ENCODE data around the gene HIVEP1. TPM values are rescaled to one million over a fixed set of nuclear protein-coding genes. Genes with fewer than 3 reads are reported as not detected.

Gene HIVEP1
- total RNA-seq, 1 experiment from 2014 or later, result 16.7 TPM

DNA sequence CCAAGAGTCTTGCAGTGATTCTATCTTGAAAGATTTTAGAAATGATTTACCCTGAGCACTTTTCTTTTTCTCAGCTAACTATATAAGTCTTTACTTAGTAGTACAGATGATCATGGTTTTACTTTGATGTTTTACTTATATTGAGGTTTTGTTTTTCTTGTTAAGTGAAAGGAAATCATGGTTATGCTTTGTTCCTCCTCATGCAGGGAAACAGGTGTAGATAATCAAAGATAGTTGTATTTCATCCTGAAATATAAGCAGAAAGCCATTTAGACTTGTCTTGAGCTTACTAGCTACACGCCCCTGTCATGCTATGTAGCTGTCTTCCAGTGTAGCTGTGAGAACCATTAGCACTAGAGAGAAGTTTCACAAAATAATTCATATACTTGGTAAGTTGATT, 113.9 kb downstream of the HIVEP1 start:
- no peaks in the 10 kb centered on the region for H3K9me3 ChIP-seq (ENCODE audit: control insufficient read depth, insufficient read depth, low read depth, low read length)
- POLR2A ChIA-PET, result interaction anchor here (0.6 kb wide), 1 partner anchor 71 kb away, joined by 3 read pairs; no protein-coding TSS in a partner anchor
- CTCF ChIA-PET, result no interaction called here
- in situ Hi-C loops (cut with HindIII; ENCODE audit: low pct_unique_long_range_greater_than_20kb, low sequenced_read_pairs) (no loop called here), intact Hi-C loops (cut with micrococcal nuclease; ENCODE audit: unreplicated experiment) (no loop called here)
- H3K4me3 ChIP-seq (ENCODE audit: low read depth in 2 of 2, low read length in 2 of 2), result no peak overlapping the region
- ATAC-seq (no peak), DNase-seq (ENCODE audit: low read depth, low spot score) (no peak)
- no peaks in the 10 kb centered on the region for H3K36me3 ChIP-seq (ENCODE audit: control insufficient read depth, insufficient read depth, low read length)
- no peaks in the 10 kb centered on the region for H3K27me3 ChIP-seq (ENCODE audit: control insufficient read depth, insufficient read depth, low read length)
- H3K4me1 ChIP-seq (ENCODE audit: control insufficient read depth, insufficient read depth, low read length), result no peaks in the 10 kb centered on the region
- BruUV-seq (replicated peaks), result no TSS peak
- H3K27ac ChIP-seq (ENCODE audit: low read length), result no peak overlapping the region
- TF ChIP-seq TCF7L2 (IDR thresholded peaks at IDR 0.05; ENCODE audit: low read depth, low read length), result no peak
- TF ChIP-seq, protein P1, sequence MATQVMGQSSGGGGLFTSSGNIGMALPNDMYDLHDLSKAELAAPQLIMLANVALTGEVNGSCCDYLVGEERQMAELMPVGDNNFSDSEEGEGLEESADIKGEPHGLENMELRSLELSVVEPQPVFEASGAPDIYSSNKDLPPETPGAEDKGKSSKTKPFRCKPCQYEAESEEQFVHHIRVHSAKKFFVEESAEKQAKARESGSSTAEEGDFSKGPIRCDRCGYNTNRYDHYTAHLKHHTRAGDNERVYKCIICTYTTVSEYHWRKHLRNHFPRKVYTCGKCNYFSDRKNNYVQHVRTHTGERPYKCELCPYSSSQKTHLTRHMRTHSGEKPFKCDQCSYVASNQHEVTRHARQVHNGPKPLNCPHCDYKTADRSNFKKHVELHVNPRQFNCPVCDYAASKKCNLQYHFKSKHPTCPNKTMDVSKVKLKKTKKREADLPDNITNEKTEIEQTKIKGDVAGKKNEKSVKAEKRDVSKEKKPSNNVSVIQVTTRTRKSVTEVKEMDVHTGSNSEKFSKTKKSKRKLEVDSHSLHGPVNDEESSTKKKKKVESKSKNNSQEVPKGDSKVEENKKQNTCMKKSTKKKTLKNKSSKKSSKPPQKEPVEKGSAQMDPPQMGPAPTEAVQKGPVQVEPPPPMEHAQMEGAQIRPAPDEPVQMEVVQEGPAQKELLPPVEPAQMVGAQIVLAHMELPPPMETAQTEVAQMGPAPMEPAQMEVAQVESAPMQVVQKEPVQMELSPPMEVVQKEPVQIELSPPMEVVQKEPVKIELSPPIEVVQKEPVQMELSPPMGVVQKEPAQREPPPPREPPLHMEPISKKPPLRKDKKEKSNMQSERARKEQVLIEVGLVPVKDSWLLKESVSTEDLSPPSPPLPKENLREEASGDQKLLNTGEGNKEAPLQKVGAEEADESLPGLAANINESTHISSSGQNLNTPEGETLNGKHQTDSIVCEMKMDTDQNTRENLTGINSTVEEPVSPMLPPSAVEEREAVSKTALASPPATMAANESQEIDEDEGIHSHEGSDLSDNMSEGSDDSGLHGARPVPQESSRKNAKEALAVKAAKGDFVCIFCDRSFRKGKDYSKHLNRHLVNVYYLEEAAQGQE (IDR thresholded peaks at IDR 0.05; ENCODE audit: insufficient read depth in 1 of 2, low read depth in 2 of 2, low read length in 1 of 2), result no peak
- no peak for TF ChIP-seq SIN3A (IDR thresholded peaks at IDR 0.05; ENCODE audit: borderline replicate concordance, insufficient read depth, low read depth, low read length)
- TF ChIP-seq, protein P2, sequence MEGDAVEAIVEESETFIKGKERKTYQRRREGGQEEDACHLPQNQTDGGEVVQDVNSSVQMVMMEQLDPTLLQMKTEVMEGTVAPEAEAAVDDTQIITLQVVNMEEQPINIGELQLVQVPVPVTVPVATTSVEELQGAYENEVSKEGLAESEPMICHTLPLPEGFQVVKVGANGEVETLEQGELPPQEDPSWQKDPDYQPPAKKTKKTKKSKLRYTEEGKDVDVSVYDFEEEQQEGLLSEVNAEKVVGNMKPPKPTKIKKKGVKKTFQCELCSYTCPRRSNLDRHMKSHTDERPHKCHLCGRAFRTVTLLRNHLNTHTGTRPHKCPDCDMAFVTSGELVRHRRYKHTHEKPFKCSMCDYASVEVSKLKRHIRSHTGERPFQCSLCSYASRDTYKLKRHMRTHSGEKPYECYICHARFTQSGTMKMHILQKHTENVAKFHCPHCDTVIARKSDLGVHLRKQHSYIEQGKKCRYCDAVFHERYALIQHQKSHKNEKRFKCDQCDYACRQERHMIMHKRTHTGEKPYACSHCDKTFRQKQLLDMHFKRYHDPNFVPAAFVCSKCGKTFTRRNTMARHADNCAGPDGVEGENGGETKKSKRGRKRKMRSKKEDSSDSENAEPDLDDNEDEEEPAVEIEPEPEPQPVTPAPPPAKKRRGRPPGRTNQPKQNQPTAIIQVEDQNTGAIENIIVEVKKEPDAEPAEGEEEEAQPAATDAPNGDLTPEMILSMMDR (IDR thresholded peaks at IDR 0.05), result no peak
- no peak for TF ChIP-seq POLR2AphosphoS5 (IDR thresholded peaks at IDR 0.05; ENCODE audit: low read depth, low read length)

DNA sequence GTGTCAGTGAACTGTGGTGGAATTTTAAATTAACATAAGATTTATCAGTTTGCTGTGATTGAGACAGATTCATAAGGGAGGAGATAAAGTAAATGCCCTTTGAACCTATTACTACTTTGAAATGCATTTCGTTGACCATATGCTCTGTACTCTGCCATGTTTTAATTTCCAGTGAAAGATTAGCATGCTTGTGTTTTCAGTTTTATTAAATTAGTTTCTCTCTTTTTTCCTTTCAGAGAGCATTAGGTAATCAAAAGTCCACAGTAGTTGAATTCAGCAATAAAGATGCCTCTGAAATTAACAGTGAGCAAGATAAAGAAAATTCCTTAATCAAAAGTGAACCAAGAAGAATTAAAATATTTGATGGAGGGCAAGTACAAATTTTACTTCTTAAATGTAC, 117.4 kb downstream of the HIVEP1 start:
- TF ChIP-seq, protein P1 (IDR thresholded peaks at IDR 0.05; ENCODE audit: insufficient read depth in 1 of 2, low read depth in 2 of 2, low read length in 1 of 2), result no peak
- no peak for TF ChIP-seq TCF7L2 (IDR thresholded peaks at IDR 0.05; ENCODE audit: low read depth, low read length)
- no peak for TF ChIP-seq SIN3A (IDR thresholded peaks at IDR 0.05; ENCODE audit: borderline replicate concordance, insufficient read depth, low read depth, low read length)
- no peak for TF ChIP-seq POLR2AphosphoS5 (IDR thresholded peaks at IDR 0.05; ENCODE audit: low read depth, low read length)
- TF ChIP-seq, protein P2 (IDR thresholded peaks at IDR 0.05), result no peak

More for the DNA sequence above, 117.4 kb downstream of the HIVEP1 start:
- no peak overlapping the region for H3K4me3 ChIP-seq (ENCODE audit: low read depth in 2 of 2, low read length in 2 of 2)
- no peak for DNase-seq (ENCODE audit: low read depth, low spot score)
- in situ Hi-C loops (cut with HindIII; ENCODE audit: low pct_unique_long_range_greater_than_20kb, low sequenced_read_pairs), result no loop called here
- no peaks in the 10 kb centered on the region for H3K9me3 ChIP-seq (ENCODE audit: control insufficient read depth, insufficient read depth, low read depth, low read length)
- intact Hi-C loops (cut with micrococcal nuclease; ENCODE audit: unreplicated experiment), result no loop called here
- no peak overlapping the region for H3K27ac ChIP-seq (ENCODE audit: low read length)
- no peak for ATAC-seq
- no peaks in the 10 kb centered on the region for H3K4me1 ChIP-seq (ENCODE audit: control insufficient read depth, insufficient read depth, low read length)
- POLR2A ChIA-PET, result no interaction called here
- no TSS peak for BruUV-seq (replicated peaks)
- no peaks in the 10 kb centered on the region for H3K27me3 ChIP-seq (ENCODE audit: control insufficient read depth, insufficient read depth, low read length)
- H3K36me3 ChIP-seq (ENCODE audit: control insufficient read depth, insufficient read depth, low read length), result no peaks in the 10 kb centered on the region
- CTCF ChIA-PET, result no interaction called here

All from Panc1 (cell line).